NK-92 (cell line): ENCODE data around the gene PPP2R3A.
"Not testable (repeated sequence)": the region's sequence is repeated elsewhere in the genome, so short reads cannot be mapped to it uniquely, and the experiment has no call there.

Source experiments
- DNase-seq: peaks from one replicate; lab custom pipeline; 2025; ENCODE audit not compliant: unreplicated experiment; lab: John Stamatoyannopoulos, UW

The PPP2R3A gene, protein sequence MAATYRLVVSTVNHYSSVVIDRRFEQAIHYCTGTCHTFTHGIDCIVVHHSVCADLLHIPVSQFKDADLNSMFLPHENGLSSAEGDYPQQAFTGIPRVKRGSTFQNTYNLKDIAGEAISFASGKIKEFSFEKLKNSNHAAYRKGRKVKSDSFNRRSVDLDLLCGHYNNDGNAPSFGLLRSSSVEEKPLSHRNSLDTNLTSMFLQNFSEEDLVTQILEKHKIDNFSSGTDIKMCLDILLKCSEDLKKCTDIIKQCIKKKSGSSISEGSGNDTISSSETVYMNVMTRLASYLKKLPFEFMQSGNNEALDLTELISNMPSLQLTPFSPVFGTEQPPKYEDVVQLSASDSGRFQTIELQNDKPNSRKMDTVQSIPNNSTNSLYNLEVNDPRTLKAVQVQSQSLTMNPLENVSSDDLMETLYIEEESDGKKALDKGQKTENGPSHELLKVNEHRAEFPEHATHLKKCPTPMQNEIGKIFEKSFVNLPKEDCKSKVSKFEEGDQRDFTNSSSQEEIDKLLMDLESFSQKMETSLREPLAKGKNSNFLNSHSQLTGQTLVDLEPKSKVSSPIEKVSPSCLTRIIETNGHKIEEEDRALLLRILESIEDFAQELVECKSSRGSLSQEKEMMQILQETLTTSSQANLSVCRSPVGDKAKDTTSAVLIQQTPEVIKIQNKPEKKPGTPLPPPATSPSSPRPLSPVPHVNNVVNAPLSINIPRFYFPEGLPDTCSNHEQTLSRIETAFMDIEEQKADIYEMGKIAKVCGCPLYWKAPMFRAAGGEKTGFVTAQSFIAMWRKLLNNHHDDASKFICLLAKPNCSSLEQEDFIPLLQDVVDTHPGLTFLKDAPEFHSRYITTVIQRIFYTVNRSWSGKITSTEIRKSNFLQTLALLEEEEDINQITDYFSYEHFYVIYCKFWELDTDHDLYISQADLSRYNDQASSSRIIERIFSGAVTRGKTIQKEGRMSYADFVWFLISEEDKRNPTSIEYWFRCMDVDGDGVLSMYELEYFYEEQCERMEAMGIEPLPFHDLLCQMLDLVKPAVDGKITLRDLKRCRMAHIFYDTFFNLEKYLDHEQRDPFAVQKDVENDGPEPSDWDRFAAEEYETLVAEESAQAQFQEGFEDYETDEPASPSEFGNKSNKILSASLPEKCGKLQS (N-terminal part only)

DNA sequence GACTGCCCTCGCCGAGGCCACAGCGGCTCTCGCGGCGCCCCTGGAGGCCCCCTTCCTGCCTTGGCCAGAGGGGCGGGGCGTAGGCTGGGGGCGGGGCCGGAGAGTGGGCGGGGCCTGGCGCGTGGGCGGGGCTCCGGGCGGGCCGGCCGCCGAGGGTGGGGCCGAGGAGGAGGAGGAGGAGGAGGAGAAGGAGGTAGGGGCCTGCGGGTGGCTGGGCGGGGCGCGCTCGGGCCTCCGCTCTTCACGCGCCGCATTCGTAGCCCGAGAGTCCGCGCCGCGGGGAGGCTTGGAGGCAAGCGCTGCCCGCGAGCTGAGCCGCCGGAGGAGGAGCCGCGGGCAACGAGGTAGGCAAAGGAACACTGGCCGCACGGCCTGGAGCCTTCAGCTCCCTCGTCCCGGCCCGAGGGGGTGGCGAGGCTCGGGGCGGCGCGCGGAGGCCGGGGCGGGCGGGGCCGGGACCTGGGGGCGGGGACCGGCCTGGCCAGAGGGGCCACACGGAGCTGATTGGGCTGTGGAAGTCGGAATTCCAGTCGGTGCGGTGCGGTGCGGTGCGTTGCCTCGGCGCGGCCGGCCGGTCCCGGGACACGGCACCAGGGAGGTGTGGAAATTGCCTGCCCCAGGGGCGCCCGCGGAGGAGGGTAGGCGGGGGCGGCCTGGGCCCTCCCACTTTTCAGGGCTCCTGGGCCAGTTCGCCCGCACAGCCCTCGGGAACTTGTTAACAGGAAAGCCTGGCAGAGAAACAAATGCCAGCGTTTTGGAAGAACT lies at the start of gene PPP2R3A:
Gene PPP2R3A (plus strand): TSS at position 223 of the 765 bp plus-strand sequence. CDS start 35,771 bp downstream, outside the sequence.
- no peak for DNase-seq

DNA sequence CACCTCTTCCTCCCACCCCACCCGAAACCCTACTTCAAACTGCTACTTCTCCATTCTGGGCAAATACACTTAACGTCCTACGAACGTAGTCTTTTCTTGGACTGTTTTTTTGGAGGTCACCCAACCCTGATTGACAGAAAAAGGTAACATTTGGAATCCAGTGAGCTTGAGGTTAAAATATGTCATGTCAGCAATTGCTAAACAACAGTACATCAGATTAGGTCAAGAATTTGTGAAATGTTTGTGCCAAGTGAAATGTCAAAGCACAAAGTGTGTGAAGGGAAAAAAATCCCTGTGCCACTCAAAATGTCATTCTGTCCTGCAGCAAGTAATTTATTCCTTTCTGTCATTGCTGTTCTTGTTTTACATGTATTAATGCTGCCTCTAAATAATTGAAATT lies 49.2 kb upstream of the PPP2R3A start:
- DNase-seq: no peak

DNA sequence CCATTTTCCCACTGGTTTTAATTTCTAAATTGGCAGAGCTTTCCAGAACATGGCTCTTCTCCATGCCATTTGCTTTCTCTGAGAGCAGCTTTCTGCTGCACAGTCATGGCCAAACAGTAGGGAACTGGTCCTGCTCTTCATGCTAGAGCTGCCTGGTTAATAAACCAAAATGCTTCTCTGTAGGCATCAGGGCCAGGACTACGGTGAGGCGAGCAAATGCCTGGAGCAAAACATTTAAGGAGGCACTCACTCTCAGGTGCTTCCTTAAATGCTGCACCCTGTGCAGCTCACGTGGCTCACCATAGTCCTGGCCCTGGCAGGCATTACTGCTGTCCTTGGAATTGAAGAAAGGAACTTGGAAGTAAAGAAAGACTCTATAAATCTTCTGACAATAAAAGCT lies 48.5 kb upstream of the PPP2R3A start:
- DNase-seq: no peak

DNA sequence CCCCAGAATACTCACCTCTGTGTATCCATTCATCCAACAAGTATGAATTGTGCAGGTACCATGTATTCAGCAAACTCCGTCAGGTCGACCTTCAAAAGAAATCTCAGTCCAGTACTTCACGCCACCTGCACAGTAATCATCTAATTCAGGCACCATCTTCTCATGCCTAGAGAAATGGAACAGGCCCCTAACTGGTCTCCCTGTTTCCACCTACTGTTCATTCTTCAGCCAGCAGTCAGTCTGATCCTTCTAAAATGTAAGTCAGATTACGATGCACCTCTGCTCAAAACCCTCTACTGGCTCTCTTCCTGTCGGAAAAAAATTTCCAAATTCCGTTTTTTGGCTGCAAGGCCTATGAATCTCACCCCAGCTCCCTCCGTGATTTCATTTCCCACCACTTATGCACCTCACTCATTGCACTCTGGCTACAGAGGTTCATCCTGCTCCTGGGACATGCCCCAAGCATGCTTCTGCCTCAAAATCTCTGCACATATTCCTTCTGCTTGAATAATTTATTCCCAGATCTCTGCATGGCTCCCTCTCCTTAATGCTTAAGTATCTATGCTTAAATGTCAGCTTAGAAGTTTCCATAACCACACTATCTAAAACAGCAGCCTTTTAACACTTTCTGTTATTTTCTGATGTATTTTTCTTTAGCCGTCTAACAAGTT lies 47.5 kb upstream of the PPP2R3A start:
- no peak for DNase-seq

DNA sequence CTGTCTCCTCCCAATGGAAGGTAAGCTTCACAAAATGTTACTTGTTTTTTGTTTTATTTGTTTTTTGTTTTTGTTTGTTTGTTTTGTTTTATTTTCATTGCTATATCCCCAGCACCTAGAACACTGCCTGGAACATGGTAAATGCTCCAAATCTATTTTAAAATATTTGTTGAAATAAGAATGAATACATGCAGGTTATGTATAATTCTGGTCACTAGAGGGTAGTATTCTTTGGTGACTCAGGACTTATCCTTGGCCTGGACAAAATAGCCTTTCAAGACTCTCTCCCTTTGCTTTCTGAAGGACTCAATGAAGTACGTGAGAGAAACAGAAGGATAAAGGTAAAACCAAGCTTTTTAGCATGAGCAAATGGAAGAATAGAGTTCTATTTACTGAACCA lies 46.9 kb upstream of the PPP2R3A start:
- no peak for DNase-seq

DNA sequence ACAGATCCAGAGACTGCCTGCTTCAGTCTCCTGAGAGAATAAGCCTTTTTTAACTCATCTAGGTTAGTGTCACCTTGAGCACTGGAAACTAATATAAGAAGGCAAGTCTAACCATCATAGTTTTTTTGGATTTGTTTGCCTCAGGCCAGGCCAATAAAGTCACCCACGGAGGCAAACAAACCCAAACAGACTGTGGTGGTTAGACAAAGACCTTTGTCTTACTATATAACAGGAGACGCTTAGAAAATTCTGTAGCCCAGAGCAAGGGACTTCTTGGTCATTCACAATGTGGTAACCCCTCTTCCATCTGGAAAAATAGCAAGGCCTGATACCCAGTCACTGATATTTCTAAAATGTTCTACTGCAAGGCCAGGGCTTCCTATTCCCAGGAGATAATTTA lies 45.3 kb upstream of the PPP2R3A start:
- no peak for DNase-seq

DNA sequence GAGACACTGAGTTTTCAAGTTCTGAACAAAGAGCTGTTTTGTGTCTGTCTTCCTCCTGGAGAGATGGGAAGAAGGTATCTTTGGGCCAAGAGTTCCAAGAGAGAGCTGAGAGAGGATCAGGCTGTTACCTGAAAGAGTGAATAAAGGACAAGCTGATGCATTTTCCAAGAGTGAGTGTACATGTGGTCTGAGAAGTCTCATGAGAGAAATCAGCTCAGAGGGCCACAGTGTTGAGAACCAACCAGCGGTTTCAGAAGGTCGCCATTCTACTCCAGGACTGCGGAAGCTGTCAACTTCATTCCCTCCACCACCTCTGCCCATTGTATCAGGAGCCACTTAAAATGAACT lies 42.7 kb upstream of the PPP2R3A start:
- no peak for DNase-seq

DNA sequence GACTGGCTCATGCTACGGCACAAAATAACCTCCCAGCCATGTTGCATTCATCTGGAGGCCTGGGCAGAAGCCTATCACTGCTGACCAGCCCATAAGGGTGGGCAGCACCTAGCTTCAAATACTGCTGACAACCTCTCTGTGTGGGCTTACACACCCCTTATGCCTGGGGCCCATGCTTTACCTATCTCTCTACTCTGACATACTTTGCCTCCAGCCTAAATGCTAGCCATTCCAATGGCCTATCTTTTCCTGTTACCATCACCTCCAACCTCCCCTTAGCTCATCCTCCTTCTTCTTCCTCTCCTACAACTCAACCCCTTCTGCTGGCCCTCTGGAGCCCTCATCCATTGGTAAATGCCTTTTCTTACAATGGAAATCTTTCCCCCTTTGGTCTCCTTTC lies 41.0 kb upstream of the PPP2R3A start:
- DNase-seq: no peak

DNA sequence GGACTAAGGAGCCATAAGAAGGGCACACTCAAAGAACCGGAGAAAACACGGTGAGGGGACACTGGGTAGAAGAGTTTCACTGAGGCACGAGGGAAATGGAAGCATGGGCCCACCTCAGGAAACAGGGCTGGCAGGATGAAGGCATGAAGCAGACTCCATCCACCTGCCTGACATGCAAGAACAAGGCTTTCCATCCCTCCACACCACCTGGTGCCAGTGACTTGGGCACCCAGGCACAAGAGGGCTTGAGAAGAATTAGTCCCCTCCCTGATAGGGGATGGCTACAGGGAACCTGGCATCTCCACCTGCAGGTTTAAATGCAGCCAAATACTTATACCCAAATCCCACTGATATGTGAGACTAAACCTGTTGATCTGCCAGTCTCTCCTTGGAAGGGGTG lies 38.9 kb upstream of the PPP2R3A start:
- no peak for DNase-seq

DNA sequence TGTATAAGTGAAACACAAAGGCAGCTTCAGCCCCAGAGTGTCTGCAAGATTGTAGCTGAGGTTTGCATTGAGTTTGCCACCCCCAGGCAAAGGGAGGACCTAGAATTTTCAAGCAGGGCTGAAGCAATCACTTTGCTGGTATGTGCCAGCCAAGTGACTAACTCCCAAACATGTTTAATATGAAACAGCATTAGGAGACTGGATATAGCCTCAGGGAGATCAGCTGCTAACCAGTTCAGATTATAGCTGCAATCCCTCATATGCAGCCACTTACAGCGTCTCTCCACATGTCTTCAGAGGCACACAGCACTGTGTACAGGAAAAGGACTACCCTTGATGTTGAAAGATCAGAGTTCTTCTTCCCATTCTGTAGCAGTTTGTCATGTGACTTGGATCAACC lies 38.4 kb upstream of the PPP2R3A start:
- DNase-seq: no peak

DNA sequence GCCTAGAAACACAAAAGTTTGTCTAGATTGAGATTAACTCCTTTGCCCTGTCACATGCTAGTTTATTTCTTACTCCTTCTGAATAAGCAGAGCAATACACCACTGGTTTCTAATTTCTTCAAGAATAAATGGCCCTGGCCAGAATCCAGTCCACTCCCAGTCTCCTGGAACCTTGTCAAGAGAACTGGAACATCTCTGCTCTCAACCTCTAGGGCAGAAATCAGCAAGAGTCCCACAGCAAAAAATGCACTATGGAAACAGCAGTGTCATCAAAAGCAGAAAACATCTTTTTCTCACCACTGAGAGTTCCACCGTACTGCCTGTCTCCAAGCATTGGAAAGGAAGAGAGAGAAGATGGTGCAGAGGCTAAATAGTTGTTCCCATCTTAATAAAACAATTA lies 35.9 kb upstream of the PPP2R3A start:
- DNase-seq: no peak

DNA sequence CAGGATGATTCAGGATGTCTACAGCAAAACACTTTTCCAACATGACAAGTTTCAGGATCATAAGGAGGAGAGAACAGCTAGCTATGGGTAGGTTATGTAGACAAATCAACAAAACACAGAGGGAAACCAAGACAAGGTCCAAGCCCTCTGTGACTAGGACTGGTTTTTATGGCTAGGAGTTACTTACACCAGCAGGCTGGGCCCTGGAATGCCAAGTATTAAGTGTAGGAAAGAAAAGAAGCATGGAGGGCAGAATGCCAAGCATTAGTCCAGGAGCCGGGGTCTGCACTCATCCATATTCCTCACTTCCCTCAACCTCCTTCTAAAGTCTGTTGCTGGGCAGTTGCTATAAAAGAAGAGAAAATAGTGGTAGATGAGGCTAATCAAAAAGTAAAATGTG lies 35.3 kb upstream of the PPP2R3A start:
- DNase-seq: no peak

DNA sequence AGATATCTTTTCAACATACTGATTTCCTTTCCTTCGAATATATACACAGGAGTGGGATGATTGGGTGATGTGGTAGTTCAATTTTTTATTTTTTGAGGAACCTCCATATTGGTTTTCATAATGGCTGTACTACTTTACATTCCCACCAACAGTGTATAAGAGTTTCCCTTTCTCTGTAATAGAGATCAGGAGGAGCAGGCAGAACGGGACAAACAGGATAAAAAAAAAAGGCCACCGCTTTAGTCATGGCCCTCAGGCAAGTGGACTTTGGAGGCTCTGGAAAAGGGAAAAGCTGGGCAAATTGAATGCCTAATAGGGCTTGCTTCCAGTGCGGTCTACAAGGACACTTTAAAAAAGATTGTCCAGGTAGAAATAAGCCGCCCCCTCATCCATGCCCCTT lies 30.4 kb upstream of the PPP2R3A start:
- DNase-seq: not testable (repeated sequence)

DNA sequence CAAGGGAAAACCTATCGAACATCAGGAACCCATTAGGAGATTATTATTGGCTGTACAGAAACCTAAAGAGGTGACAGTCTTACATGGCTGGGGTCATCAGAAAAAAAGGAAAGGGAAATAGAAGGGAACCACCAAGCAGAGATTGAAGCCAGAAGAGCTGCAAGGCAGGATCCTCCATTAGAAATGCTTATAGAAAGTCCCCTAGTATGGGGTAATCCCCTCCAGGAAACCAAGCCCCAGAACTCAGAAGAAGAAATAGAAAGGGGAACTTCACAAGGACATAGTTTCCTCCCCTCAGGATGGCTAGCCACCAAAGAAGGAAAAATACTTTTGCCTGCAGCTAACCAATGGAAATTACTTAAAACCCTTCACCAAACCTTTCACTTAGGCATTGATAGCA lies 27.8 kb upstream of the PPP2R3A start:
- DNase-seq: not testable (repeated sequence)

DNA sequence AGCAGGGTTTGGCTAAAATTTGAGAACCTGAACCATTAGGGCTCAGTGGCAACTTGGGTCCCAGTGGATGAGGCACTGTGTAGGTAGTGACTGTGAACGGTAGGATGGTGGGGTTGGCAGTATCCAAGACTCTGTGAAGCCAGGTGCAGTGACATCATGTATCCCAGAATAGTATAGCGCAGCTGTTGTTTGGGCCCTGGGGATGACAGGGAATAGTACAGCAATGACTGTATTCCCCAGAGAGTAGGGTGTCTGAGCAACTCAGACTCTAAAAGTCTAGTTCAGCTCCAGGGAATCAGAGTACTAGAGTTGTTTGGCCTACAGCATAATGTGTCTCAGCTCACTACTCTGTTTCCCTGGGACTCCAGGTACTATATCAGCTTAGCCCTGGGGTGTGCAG lies 20.7 kb upstream of the PPP2R3A start:
- DNase-seq: no peak

DNA sequence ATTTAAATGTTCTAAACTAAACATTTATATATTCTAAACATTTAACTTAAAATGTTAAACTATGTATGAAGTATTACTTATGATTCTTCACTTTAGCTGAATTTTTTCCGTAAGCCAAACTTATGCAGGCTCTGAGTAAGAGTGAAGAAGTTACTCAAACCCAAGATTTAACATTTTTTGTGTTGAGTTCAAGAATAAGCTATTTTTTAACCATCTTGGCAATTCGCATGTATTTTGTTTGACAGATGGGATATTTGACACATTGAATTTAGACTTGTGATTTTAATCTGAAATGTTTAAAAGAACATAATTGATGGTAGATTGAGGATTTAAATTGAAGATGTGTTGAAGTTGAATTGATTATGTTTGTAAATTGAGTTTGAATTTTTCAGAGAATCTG lies 14.6 kb upstream of the PPP2R3A start:
- DNase-seq: no peak

DNA sequence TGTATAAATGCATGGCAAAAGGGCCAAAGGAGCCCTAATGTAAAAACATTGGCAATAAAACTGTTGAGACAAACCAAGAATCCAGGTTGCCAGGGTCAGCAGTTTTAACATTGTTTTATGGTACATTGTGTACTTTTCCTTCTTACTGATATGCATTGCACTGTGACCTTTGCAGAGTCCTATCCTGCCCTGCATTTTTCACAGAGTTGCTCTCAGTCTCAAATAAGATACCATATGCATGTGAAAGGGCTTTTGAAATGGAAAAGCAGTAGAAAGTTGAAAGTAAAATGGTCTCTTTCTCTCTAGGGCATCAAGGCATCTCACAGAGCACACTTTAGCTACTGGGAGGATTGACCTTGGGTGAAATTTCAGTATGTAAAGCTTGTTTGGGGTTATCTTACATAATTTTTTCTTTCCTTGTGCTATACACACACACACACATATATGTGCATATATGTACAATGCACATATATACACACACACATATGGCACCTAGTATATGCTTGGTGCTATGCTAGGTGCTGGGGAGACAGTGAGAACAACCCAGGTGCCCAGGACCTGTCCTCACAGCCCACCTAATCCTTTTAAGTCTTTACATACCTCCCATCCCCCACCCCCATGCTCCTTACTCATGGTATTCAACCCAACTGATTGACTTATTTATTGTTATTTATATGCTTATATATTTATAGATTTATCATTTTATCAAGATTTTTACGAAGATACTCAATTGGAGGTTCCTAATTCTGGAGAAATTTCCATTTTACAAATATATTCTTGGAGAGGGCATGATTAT lies 1.2 kb upstream of the PPP2R3A start:
- no peak for DNase-seq

DNA sequence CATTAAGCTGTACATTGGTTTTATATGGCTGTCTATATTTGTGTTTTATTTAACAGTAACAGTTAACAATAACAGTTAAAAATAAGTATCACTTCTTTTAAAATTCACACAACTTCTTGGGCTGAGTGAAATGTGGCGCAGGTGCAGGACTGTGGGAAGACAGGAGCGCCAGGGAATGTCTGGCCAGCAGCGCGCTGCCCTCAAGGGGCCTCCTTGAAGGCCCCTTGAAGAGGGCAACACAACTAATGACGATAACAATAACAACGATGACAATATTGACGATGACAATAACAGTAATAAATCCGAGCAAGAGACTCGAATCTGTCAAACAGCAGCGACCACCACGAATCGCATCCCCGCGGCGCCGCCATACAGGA lies 411 bp upstream of the PPP2R3A start:
- DNase-seq: no peak

DNA sequence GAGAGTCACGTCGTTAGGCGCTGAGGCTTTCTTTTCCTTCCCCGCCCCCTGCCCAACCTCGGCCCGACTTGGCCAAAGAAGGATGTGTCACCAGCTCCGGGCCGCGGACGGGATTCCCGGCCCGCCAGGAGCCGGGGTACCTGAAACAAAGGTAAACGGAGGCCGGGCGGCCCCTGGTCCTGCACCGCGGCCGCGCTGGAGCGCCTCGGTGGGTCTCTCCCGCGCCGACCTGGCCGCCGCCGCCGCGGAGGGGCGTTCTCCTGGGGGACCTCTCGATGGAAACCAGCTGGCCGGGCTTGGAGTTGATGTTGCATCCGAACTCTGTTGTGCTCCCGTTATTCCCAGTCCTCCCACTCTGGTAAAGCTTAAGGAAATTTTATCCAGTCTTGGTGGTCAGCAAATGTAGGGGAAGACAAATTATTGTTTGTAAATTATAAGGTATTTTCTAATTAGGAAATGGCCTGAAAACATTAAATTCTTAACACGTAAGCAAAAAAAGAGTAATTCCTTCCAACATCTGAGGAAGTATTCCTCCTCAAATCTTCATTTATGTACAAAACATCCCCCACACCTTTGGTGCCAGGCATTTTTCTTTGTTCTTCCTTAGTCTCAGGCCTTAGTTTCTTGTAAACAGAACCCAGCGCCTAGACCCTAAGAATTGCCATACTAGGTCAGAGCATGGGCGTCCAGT lies 888 bp downstream of the PPP2R3A start:
- DNase-seq: no peak
